SU-DHL-6 (cell line): Measurements from ENCODE around the gene SERPINA12.

Source experiments
- H2AFZ ChIP-seq: fragments of 200-600 bp; sonication (generic); 2 replicates; pipeline ENCODE4 v1.6.1; 2014; ENCODE audit warnings: low read depth, mild to moderate bottlenecking, moderate library complexity, mixed read lengths, antibody characterized with exemption, low read length; ENCODE audit not compliant: severe bottlenecking
- H3F3A ChIP-seq: fragments of 200-600 bp; shearing (Covaris generic); 2 replicates; pipeline ENCODE4 v1.6.0; 2016; ENCODE audit warnings: antibody characterized with exemption, mild to moderate bottlenecking; ENCODE audit not compliant: insufficient read depth
- H3K27ac ChIP-seq: fragments of 200-600 bp; sonication (generic); 2 replicates; pipeline ENCODE4 v1.5.1; 2016; ENCODE audit warnings: low read depth, mild to moderate bottlenecking, low read length, moderate library complexity, mixed read lengths
- H3K27me3 ChIP-seq: fragments of 200-600 bp; sonication (generic), shearing (Covaris generic); 2 replicates; pipeline ENCODE4 v1.6.0; 2014; ENCODE audit warnings: mild to moderate bottlenecking, low read length
- H3K36me3 ChIP-seq: fragments of 200-600 bp; sonication (generic); 2 replicates; pipeline ENCODE4 v1.6.1; 2014; ENCODE audit warnings: mild to moderate bottlenecking, low read length, mixed read lengths
- H3K4me2 ChIP-seq: fragments of 300-600, 200-600 bp; shearing (Covaris generic), sonication (generic); 2 replicates; pipeline ENCODE4 v1.6.0; 2014; ENCODE audit warnings: low read length, low read depth, mild to moderate bottlenecking; ENCODE audit not compliant: poor library complexity, severe bottlenecking
- H3K4me3 ChIP-seq: fragments of 200-600 bp; sonication (generic); 2 replicates; pipeline ENCODE4 v1.5.1; 2014; ENCODE audit warnings: antibody characterized with exemption, low read length, mild to moderate bottlenecking, mixed read lengths; ENCODE audit not compliant: insufficient read depth, poor library complexity, severe bottlenecking
- H3K79me2 ChIP-seq: fragments of 200-600 bp; sonication (generic); 2 replicates; pipeline ENCODE4 v1.6.1; 2014; ENCODE audit warnings: mild to moderate bottlenecking, low read length, moderate library complexity; ENCODE audit not compliant: insufficient read depth
- H3K9ac ChIP-seq: fragments of 200-600 bp; sonication (generic); 2 replicates; pipeline ENCODE4 v1.7.0; 2014; ENCODE audit warnings: mild to moderate bottlenecking, low read length
- H3K9me2 ChIP-seq: fragments of 200-600 bp; sonication (generic); replicated peaks from 2 replicates; pipeline ENCODE4 v1.6.1; 2014; ENCODE audit warnings: low read length; ENCODE audit not compliant: insufficient read depth
- H3K9me3 ChIP-seq: fragments of 200-600 bp; sonication (generic); 2 replicates; pipeline ENCODE4 v1.6.1; 2014; ENCODE audit warnings: low read length, mixed read lengths; ENCODE audit not compliant: insufficient read depth
- H4K20me1 ChIP-seq: fragments of 200-600 bp; sonication (generic); 2 replicates; pipeline ENCODE4 v1.6.1; 2014; ENCODE audit warnings: low read depth, mild to moderate bottlenecking, antibody characterized with exemption, low read length, moderate library complexity, mixed read lengths
- EZH2phosphoT487 ChIP-seq: fragments of 200-600 bp; sonication (generic), shearing (Covaris generic); conservative IDR thresholded peaks from 2 replicates; pipeline ENCODE4 v1.6.1; 2018; ENCODE audit warnings: mild to moderate bottlenecking, antibody characterized with exemption, low read length, moderate library complexity, mixed read lengths
- TF ChIP-seq, protein P1 (sequence below): fragments of 200-600 bp; sonication (generic); IDR thresholded peaks from one replicate; pipeline ENCODE4 v1.5.1; 2017; ENCODE audit warnings: antibody characterized with exemption, mild to moderate bottlenecking, low read length, moderate library complexity; ENCODE audit not compliant: insufficient read depth, poor library complexity, severe bottlenecking

The SERPINA12 gene

DNA sequence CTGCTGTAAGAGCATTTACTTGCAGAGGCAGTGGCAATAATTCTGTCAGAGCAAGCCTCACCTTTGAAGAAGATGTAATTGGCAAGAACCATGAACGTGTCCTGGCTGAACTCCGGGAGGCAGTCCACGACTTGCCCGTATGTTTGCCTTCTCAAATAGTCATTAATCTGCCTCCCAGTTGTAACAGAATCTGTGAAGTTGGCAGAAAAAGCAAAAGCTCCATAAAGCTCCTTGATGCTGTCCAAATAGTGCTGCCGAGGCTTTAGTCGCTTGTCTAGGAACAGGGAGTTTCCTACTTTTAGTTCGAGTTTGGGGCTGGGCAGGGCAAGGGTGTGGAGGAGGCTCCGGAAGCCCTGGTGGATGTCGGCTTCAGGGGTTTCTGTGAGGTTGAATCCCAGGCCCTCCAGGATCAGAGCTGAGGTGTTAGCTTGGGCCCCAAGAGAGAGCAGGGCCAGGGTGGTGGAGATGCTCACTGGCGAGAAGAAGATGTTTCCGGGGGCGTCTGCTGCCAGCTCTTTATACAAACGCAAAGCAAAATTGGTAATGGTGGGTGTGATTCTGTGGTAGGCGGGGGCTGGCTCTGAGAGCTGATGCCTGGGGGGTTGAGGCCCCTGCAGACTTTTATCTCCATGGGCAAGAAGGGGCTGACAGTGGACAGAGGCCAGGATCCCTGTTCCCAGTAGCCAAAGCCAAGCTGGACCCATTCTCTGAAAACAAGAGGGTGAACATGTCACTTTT, 61.0 kb downstream of the SERPINA12 start:
- H3K27me3 ChIP-seq: no peaks in the 10 kb centered on the region
- no peak overlapping the region for H3K27ac ChIP-seq
- H3F3A ChIP-seq: no peaks in the 10 kb centered on the region
- no peak overlapping the region for H2AFZ ChIP-seq
- no peaks in the 10 kb centered on the region for H3K36me3 ChIP-seq
- no peak overlapping the region for H3K4me3 ChIP-seq
- no peaks in the 10 kb centered on the region for H3K79me2 ChIP-seq
- no peaks in the 10 kb centered on the region for H3K9me2 ChIP-seq
- TF ChIP-seq, protein P1, sequence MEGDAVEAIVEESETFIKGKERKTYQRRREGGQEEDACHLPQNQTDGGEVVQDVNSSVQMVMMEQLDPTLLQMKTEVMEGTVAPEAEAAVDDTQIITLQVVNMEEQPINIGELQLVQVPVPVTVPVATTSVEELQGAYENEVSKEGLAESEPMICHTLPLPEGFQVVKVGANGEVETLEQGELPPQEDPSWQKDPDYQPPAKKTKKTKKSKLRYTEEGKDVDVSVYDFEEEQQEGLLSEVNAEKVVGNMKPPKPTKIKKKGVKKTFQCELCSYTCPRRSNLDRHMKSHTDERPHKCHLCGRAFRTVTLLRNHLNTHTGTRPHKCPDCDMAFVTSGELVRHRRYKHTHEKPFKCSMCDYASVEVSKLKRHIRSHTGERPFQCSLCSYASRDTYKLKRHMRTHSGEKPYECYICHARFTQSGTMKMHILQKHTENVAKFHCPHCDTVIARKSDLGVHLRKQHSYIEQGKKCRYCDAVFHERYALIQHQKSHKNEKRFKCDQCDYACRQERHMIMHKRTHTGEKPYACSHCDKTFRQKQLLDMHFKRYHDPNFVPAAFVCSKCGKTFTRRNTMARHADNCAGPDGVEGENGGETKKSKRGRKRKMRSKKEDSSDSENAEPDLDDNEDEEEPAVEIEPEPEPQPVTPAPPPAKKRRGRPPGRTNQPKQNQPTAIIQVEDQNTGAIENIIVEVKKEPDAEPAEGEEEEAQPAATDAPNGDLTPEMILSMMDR: no peak
- TF ChIP-seq EZH2phosphoT487: no peak
- H4K20me1 ChIP-seq: no peaks in the 10 kb centered on the region
- no peak overlapping the region for H3K4me2 ChIP-seq
- H3K9me3 ChIP-seq: no peaks in the 10 kb centered on the region
- no peak overlapping the region for H3K9ac ChIP-seq

DNA sequence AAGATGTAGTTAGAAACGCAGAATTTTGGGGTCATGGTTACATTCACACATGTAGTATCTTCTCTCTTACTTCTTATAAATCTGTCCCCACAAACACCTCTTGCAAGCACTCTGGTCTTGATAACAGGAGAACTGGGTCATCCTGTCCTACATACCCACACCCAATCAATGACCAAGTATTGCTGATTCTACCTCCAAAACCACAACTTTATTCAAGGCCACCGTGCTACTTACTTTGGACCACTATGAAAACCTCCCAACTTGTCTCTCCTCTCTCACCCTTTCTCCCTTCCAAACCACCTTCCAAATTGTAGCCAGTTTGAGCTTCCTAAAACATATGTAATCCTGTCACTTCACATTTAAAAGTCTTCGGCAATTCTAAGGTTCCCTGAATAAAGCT, 62.1 kb downstream of the SERPINA12 start:
- Histone ChIP-seq H3F3A (no peaks in the 10 kb centered on the region), H3K9ac (no peak overlapping the region), H3K36me3 (no peaks in the 10 kb centered on the region), H3K9me2 (no peaks in the 10 kb centered on the region), H3K4me2 (no peak overlapping the region), H4K20me1 (no peaks in the 10 kb centered on the region), H2AFZ (no peak overlapping the region), H3K9me3 (no peaks in the 10 kb centered on the region), H3K79me2 (no peaks in the 10 kb centered on the region), H3K27me3 (no peaks in the 10 kb centered on the region), H3K4me3 (no peak overlapping the region), H3K27ac (no peak overlapping the region)
- no peak for TF ChIP-seq EZH2phosphoT487
- TF ChIP-seq, protein P1: no peak

DNA sequence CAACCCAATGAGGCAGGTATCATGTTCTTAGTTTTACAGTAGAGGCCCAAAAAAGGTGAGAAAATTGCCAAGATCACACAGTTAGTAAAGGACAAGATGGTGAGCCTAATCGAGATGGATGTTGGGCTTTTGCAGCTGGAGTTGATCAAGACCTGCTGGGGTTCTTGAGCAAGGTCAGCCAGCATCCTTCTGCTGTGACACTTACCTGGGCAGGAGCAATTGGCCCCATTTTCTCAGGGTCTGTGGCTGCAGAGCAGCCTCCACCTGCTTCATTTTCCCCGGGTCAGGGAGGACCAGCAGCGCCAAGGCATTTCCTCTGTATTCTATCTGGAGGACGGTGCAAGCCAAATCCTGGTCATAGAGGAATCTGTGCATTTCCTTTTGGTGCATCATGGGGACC, 63.1 kb downstream of the SERPINA12 start:
- TF ChIP-seq, protein P1: no peak
- TF ChIP-seq EZH2phosphoT487: no peak
- Histone ChIP-seq H3F3A (no peaks in the 10 kb centered on the region), H3K4me3 (no peak overlapping the region), H2AFZ (no peak overlapping the region), H3K9me2 (no peaks in the 10 kb centered on the region), H3K4me2 (no peak overlapping the region), H3K36me3 (no peaks in the 10 kb centered on the region), H3K79me2 (no peaks in the 10 kb centered on the region), H3K9ac (no peak overlapping the region), H3K9me3 (no peaks in the 10 kb centered on the region), H3K27me3 (no peaks in the 10 kb centered on the region), H3K27ac (no peak overlapping the region), H4K20me1 (no peaks in the 10 kb centered on the region)
